ENCODE results near the gene ITGA1. TPM values are rescaled to one million over a fixed set of nuclear protein-coding genes. Genes with fewer than 3 reads are reported as not detected.

Gene ITGA1
- total RNA-seq, 1 donor from 2014 or later: 42.7 TPM

DNA sequence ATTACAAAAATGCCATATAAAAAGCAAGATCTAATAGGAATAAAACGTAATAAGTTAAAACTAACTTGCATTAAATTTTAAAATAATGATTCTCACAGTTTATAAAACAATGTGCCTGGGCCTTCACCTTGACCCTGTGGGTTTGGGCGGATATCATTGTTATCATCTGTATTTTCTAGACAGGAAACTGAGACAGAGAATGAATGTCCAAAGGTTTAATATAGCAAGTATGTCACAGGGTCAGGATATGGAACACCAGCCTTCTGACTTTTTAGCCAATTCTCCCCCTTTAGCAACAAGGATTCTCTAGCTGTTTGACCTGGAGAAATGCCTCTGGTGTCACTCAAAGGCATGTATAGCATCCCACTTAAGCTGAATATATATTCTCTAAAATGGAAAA is 67.2 kb downstream of the ITGA1 start:
- intact Hi-C loops (cut with DNase I): no loop called here
- Histone ChIP-seq H3K27me3 (no peaks in the 10 kb centered on the region), H3K27ac (no peak overlapping the region), H3K4me1 (peaks cover 0 to 14% of the 10 kb centered on the region in 2 donors), H3K9me3 (no peaks in the 10 kb centered on the region), H3K4me3 (no peak overlapping the region), H3K36me3 (peaks cover 0 to 6% of the 10 kb centered on the region in 2 donors)
- TF ChIP-seq, protein P1, sequence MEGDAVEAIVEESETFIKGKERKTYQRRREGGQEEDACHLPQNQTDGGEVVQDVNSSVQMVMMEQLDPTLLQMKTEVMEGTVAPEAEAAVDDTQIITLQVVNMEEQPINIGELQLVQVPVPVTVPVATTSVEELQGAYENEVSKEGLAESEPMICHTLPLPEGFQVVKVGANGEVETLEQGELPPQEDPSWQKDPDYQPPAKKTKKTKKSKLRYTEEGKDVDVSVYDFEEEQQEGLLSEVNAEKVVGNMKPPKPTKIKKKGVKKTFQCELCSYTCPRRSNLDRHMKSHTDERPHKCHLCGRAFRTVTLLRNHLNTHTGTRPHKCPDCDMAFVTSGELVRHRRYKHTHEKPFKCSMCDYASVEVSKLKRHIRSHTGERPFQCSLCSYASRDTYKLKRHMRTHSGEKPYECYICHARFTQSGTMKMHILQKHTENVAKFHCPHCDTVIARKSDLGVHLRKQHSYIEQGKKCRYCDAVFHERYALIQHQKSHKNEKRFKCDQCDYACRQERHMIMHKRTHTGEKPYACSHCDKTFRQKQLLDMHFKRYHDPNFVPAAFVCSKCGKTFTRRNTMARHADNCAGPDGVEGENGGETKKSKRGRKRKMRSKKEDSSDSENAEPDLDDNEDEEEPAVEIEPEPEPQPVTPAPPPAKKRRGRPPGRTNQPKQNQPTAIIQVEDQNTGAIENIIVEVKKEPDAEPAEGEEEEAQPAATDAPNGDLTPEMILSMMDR (IDR thresholded peaks at IDR 0.05): no peak
- DNase-seq (ENCODE audit: low spot score in 2 of 2): no peak

DNA sequence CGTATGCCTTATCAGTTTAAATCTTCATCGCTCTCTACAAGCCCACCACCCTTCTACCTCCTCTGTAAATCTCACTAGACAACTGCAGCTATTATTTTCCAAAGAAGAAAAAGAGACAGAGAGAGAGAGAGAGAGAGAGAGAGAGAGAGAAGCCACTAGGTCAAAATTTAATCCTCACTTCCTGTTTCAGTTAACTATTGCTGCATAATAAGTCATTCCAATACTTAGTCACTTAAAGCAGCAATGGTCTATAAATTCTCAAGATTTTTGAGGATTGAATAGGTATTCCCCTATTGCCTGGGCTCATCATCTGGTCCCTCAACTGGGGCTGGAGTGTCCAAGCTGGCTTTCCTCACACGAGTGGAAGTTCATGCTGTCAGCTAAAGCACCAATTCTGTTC is 68.8 kb downstream of the ITGA1 start:
- H3K4me3 ChIP-seq: no peak overlapping the region
- no peaks in the 10 kb centered on the region for H3K27me3 ChIP-seq
- TF ChIP-seq, protein P1 (IDR thresholded peaks at IDR 0.05): no peak
- peaks cover 1 to 5% of the 10 kb centered on the region in 2 donors for H3K36me3 ChIP-seq
- peaks cover 0 to 14% of the 10 kb centered on the region in 2 donors for H3K4me1 ChIP-seq
- intact Hi-C loops (cut with DNase I): no loop called here
- H3K9me3 ChIP-seq: no peaks in the 10 kb centered on the region
- no peak for DNase-seq (ENCODE audit: low spot score in 2 of 2)
- H3K27ac ChIP-seq: peak overlapping the region in 1 of 2 donors; percentile 15

DNA sequence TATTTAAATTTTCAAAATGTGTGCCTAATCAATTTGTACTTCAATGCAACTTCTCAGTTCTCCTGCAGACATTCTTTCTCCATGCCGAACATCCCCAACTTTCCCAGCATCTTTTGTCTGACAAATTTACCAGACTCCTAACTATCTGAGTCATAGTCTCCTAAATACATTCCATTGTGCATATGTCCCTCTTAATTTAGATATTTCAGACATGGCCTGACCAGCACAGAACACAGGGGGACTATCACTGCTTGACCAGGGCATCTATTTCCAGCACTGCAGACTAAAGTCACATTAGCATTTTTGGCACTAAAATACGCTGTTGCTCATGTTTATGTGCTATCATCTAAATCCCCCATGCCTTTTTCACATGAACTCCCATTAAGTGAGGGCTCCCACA is 71.9 kb downstream of the ITGA1 start:
- H3K36me3 ChIP-seq: peaks cover 4 to 6% of the 10 kb centered on the region in 2 donors
- intact Hi-C loops (cut with DNase I): no loop called here
- H3K4me3 ChIP-seq: no peak overlapping the region
- no peaks in the 10 kb centered on the region for H3K9me3 ChIP-seq
- H3K4me1 ChIP-seq: peaks cover 4 to 9% of the 10 kb centered on the region in 2 donors
- no peak for DNase-seq (ENCODE audit: low spot score in 2 of 2)
- TF ChIP-seq, protein P1 (IDR thresholded peaks at IDR 0.05): no peak
- H3K27ac ChIP-seq: no peak overlapping the region
- H3K27me3 ChIP-seq: no peaks in the 10 kb centered on the region

DNA sequence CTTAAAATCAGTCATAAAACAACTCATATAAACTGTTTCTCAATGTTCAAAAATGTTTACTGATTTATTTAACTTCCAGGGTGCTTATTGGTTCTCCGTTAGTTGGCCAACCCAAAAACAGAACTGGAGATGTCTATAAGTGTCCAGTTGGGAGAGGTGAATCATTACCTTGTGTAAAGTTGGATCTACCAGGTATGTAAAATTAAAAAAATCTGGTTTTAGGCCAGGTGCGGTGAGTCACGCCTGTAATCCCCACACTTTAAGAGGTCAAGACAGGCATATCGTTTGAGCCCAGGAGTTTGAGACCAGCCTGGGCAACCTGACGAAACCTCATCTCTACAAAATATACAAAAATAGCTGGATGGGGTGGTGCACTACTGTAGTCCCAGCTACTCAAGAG is 73.7 kb downstream of the ITGA1 start:
- peaks cover 4 to 12% of the 10 kb centered on the region in 2 donors for H3K4me1 ChIP-seq
- intact Hi-C loops (cut with DNase I): no loop called here
- no peaks in the 10 kb centered on the region for H3K9me3 ChIP-seq

DNA sequence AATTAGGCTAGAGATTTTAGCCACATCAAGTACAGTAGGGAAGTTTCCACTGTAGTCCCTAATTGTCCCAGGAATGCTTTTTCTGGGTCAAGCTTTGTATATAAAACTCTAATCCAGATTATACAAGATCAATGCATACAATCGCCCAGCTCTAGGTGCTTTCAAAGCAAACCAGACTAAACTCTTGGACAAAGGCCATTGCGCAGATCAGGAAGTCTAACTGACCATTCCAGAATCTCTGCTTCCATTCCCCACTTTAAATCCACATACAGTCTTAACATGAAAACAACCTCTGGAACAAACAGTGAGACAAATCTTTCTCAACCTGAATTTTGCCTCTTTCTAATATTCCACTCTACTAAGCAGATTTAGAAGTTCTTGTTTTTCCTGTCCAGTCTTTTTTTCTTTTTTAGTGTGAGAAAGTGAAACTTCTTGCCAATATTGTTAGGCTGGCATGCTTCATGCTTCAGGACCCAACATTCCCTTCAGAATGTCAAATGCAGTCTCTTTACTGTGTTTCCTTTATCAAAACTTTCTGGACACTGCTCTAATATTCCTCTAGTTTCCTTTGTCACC is 76.1 kb downstream of the ITGA1 start:
- H3K9me3 ChIP-seq: no peaks in the 10 kb centered on the region
- no peak for DNase-seq (ENCODE audit: low spot score in 2 of 2)
- H3K36me3 ChIP-seq: peaks cover 4 to 14% of the 10 kb centered on the region in 2 donors
- intact Hi-C loops (cut with DNase I): no loop called here
- H3K4me3 ChIP-seq: peak overlapping the region in 1 of 2 donors; percentile 40
- TF ChIP-seq, protein P1 (IDR thresholded peaks at IDR 0.05): no peak
- H3K4me1 ChIP-seq: peaks cover 4 to 12% of the 10 kb centered on the region in 2 donors
- peak overlapping the region; percentile 61 to 80 for H3K27ac ChIP-seq
- no peaks in the 10 kb centered on the region for H3K27me3 ChIP-seq

More for the DNA sequence above, 73.7 kb downstream of the ITGA1 start:
- TF ChIP-seq, protein P1 (IDR thresholded peaks at IDR 0.05): no peak
- Histone ChIP-seq H3K27me3 (no peaks in the 10 kb centered on the region), H3K27ac (no peak overlapping the region), H3K36me3 (peaks cover 4 to 9% of the 10 kb centered on the region in 2 donors), H3K4me3 (no peak overlapping the region)
- no peak for DNase-seq (ENCODE audit: low spot score in 2 of 2)

Data from ascending aorta (tissue), 2 donors.